GM12874 (cell line): Measurements from ENCODE around the gene LYPD6B.

ENCODE experiments used
- CTCF ChIP-seq: IDR thresholded peaks from 2 replicates; pipeline ENCODE4 v1.5.1; 2011; ENCODE audit warnings: low read depth, mild to moderate bottlenecking, control low read depth, low read length, moderate library complexity; ENCODE audit not compliant: insufficient read depth

The LYPD6B gene

GRCh38 chr2:149213764-149214493 lies 175.4 kb downstream of the LYPD6B start:
- no peak for TF ChIP-seq CTCF

GRCh38 chr2:149218497-149218896 lies 180.0 kb downstream of the LYPD6B start:
- no peak for TF ChIP-seq CTCF

GRCh38 chr2:149219856-149220255 lies 181.4 kb downstream of the LYPD6B start:
- no peak for TF ChIP-seq CTCF

GRCh38 chr2:149221002-149221401 lies 182.5 kb downstream of the LYPD6B start:
- no peak for TF ChIP-seq CTCF

- TF ChIP-seq CTCF = no peak
These were observed 183.4 kb downstream of the LYPD6B start for GRCh38 chr2:149221898-149222297.

GRCh38 chr2:149223472-149224095 lies 185.1 kb downstream of the LYPD6B start:
- no peak for TF ChIP-seq CTCF

- no peak for TF ChIP-seq CTCF
These were observed 186.0 kb downstream of the LYPD6B start for GRCh38 chr2:149224543-149224942.
